NCI-H128 (cell line): ENCODE data around the gene PLBD2.

ENCODE experiments used
- DNase-seq: peaks from one replicate; lab custom pipeline; 2025; ENCODE audit not compliant: unreplicated experiment; lab: John Stamatoyannopoulos, UW

Gene PLBD2

DNA sequence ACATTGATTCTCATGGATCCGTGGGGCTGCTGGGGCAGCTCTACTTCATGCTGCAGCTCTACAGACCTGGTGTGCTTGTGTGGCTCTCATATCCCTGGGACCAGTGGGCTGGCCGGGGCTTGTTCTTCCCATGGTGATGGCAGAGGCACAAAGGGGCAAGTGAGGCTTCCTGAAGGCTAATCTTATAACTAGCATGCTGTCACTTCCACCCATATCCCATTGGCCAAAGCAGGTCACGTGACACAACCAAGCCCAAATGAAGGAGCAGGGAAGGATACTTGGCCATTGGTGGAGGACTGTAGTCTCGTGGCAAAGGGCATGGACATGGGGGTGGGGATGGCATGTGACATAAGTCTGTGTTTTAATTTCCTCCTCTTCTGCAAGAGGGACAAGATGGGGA is 9.9 kb downstream of the PLBD2 start:
- DNase-seq = no peak

DNA sequence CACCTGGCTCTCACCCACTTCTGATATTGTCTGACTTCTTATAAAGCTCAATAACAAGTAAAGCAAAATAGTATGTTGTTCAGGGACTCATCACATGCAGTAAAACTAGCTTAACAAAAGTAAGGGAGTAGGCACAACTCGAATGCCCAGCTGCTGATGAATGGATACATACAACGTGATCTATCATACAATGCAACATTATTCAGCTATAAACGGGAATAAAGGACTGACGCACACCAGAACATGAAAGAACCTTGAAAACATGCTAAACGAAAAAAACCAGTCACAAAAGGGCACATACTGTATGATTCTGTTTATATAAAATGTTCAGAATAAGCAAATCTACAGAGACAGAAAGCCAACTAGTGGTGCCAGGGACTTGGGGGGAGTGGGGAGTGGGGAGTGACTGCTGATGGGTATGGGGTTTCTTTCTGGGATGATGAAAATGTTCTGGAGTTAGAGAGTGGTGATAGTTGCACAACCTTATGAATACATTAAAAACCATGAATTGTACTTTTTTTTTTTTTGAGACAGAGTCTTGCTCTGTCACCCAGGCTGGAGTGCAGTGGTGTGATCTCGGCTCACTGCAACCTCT is 11.1 kb downstream of the PLBD2 start:
- no peak for DNase-seq

DNA sequence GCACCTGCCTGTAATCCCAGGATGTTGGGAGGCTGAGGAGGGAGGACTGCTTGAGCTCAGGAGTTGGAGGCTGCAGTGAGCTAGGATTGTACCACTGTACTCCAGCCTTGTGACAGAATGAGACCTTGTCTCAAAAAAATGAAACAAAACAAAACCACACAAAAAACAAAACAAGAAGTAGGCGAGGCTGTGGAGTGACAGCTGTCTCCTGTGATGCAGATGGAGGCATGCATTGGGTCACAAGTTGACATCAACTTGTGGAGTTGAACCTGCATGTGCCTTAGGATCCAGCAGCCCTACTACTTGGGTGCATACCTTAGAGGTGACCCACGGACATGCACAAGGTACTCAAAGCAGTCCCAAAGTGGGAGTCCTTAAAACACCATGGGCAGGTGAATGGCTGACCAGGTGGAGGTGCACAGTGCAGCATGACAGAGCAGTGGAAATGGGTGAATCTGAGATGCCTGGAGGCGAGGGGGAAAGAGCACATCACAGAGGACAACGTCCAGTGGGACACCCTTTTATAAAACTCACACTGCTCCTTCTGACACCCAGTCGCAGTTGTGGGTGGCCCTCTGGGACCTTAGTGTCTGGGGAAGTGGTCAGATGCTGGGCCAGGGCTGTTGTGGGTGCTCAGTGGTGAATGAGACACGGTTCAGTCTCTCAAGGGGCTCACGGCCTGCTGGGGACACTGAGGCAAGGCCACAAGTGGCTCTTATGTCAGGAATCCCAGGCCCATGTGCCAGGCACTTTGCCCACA is 12.7 kb downstream of the PLBD2 start:
- DNase-seq = no peak

DNA sequence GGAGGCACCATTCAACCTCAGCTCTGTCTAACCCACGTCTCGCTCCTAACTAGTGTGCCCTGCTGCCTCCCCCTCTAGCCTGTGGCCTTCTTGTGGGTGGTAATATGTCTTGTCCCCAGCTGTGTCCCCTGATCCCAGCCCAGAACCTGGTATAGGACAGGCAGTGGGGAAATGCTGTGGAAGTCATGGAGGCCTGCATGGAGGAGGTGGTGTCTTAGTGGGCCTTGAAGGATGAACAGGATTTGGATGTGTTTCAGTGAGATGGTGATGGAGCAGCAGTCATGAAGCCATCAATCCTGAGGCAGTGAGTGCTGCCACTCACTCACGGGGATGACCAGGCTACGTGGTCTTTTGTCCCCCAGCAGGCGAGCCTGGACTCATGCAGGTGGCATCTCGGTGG is 13.4 kb downstream of the PLBD2 start:
- DNase-seq = no peak

DNA sequence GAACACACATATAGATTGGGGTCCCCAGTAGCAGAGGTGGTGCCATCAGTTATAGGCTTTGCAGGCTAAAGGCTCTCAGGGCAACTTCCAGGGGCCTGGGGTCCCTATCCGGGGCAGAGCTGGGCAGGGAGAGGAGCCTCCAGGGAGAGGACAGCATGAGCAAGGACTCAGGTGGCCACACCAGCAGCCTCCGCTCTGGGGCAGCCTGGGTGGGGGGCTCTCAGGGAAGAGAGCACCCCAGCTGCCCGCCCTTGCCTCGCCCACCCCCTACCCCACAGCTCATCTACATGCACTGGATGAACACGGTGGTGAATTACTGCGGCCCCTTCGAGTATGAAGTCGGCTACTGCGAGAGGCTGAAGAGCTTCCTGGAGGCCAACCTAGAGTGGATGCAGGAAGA is 14.0 kb downstream of the PLBD2 start:
- DNase-seq = no peak

DNA sequence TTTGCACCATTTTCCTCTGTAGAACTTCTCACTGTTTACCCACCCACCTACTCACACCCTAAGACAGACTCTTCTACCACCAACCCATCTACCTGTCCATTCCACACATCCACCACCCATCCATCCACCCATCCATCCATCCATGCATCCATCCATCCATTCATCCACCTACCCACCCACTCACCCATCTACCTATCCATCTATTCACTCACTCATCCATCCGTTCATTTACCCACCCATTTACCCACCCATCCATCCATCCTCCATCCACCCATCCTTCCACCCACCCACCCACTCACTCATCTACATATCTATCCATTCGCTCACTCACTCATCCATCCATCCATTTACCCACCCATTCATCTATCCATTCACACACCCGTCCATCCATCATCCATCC is 15.1 kb downstream of the PLBD2 start:
- DNase-seq = no peak

DNA sequence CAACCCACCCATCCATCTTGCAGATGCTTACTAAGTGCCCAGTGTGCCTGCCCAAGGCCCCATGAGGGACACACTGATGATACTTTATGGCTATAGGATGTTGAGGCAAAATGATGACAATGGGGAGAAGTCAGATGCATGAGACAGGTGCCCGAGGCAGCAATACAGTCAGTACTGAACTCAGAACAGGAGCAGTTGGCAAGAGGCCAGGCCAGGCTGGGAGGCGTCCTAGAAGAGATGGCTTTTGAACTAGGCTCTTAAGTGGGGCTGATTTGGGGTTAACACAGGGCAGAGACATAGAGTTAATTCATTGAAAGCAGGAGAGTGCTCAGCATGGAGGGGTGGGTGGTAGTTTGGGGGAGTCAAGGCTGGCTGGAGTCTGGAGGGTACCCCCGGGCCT is 15.6 kb downstream of the PLBD2 start:
- DNase-seq = no peak

DNA sequence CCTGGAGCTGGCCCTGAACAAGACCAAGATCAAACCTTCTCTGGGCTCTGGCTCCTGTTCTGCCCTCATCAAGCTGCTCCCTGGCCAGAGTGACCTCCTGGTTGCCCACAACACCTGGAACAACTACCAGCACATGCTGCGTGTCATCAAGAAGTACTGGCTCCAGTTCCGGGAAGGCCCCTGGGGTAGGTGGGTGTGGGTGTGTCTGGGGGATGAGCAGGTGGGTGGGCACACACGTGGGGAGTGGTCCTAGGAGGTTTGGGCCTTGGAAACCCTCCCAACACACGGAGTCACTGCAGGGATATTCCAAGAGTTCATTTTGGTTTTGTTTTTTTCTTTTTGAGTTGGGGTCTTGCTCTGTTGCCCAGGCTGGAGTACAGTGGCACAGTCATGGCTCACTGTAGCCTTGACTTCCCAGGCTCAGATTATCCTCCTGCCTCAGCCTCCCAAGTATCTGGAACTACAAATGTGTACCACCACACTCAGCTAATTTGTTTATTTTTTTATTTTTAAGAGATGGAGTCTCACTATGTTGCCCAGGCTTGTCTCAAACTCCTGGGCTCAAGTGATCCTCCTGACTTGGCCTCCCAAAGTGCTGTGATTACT is 16.5 kb downstream of the PLBD2 start:
- DNase-seq = no peak

DNA sequence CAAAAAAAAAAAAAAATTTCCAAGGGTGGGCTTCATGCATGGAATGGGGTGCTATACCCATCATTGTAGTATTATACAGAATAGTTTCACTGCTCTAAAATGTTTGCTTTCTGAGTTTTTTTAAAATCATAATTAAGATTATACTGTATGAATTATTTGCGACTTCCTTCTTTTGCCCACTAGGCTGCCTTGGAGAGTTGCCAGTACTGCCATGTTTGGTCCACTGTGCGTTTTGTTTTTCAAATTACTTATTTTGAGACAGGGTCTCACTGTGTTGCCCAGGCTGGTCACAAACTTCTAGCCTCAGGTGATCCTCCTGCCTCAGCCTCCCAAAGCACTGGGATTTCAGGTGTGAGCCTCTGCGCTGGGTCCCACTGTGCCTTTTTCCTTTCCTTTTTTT is 19.9 kb downstream of the PLBD2 start:
- DNase-seq = no peak

DNA sequence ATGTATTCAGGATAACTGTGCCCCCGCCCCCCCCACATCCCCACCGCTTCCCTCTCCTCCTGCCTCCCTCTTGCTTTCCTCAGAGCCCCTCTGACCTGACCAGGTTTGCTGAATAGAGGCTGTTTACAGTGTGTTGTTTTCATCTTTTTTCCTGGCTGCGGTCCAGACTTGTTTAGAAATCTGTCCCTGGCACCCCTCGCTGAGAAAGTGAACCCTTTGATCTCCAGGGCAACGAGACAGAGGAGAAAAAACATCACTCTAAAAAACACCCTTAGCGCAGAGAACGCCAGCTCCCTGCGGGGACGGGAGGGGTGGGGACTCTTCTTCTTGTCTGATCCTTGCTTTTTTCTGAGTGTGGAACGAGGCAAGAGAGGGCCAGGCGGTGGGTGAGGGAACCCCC is 22.8 kb downstream of the PLBD2 start:
- DNase-seq = peak; percentile 69

DNA sequence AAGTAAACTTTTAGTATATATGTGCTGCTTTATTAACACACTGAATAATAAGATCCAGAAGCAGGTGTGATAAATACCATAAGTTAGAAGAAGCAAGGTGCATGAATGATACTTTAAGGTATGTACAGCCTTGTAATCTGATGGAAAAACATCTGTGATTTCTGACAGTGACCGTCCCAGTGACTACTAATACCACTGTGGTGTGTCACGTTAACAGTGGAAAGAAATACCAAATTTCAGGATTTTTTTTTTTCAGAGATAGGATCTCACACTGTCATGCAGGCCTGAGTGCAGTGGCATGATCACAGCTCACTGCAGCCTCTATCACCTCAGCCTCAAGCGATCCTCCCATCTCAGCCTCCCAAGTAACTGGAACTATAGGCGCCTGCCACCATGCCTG is 23.8 kb downstream of the PLBD2 start:
- no peak for DNase-seq

DNA sequence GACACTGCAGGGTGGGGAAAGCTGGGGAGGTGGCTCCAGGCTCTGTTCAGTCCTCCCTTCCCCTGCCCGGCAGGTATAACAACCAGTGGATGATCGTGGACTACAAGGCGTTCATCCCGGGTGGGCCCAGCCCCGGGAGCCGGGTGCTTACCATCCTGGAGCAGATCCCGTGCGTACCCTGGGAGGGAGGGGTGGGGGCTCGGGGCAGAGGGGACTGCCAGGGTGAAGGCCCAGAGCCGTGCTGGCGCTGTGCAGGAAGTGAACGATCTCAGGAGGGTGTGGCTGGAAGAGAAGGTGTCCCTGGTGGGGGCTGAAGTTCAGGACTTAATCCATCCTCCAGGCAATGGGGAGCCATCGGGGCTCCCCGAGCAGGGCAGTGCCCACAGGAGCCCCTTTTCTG is 26.4 kb downstream of the PLBD2 start:
- no peak for DNase-seq

DNA sequence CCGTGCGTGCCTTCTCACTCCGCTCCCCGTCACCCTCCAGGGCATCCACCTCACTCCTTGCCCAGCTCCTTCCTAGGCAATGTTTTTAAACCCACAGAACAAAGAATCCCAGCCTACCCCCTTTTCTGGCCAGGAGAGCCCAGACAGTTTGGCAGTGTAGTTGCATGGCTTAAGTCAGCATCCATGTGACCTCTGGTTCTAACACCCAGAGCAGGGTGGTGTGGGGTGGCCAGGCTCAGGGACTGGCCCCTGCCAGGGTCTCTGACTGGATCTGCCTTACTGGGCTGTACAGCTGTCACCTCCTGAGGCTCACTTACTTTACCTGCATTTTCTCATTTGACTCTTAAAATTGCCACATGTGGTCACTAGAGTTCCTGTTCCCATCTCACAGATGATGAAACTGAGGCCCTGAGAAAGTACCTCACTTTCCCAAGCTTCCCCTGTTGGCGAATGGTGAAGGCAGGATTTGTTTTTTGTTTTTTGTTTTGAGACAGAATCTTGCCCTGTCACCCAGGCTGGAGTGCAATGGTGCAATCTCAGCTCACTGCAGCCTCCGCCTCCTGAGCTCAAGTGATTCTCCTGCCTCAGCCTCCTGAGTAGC is 27.0 kb downstream of the PLBD2 start:
- no peak for DNase-seq

DNA sequence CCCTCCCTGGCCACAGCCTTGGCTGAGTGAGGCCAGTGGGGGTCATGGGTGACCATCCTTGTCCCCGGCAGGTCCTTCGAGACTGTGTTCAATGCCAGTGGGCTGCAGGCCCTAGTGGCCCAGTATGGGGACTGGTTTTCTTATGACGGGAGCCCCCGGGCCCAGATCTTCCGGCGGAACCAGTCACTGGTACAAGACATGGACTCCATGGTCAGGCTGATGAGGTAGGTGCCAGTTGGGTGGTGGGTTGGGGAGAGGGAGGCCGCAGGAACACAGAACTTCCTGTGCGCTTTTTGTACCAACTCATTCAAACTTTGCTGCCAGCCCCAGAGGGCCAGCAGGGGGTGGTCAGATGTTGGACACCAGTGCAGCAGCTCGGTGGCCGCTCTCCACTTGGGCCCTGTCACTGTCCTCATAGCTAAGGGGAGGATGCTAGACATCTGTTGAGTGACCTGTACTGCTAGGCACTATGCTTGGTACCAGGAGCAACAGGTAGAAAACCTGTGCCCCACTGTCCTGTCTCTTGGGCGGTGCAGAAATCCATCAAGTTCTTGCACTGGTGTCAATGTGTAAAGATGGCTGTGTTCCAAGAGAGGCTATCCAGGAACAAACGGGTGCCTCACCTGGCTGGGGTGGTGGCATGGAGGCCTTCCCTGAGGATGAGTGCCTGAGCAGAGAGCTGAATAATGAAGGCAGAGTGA is 28.6 kb downstream of the PLBD2 start:
- DNase-seq = no peak

DNA sequence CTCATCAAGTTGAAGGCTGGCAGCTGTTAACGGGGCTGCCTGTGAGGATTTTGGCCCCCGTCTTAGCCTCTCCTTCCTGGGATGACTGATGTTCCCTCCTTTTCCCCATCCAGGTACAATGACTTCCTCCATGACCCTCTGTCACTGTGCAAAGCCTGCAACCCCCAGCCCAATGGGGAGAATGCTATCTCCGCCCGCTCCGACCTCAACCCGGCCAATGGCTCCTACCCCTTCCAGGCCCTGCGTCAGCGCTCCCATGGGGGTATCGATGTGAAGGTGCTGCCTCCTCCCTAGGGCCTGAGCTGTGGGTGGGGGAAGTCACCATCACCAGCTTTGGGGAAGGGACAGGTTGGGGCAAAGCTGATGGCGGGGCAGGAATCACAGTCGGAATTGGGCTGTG is 29.2 kb downstream of the PLBD2 start:
- DNase-seq = no peak

DNA sequence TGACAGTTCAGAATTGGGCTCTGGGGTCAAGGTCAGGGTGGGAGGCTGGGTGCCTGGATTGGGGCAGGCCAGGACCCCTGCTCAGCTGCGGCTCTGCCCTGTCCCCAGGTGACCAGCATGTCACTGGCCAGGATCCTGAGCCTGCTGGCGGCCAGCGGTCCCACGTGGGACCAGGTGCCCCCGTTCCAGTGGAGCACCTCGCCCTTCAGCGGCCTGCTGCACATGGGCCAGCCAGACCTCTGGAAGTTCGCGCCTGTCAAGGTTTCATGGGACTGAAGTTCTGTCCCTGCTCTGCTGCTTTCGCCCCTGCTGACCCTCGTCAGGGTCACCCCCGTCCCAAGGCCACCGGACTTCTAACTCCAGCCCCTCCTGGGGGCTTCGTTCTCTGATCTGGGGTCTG is 30.0 kb downstream of the PLBD2 start:
- no peak for DNase-seq

DNA sequence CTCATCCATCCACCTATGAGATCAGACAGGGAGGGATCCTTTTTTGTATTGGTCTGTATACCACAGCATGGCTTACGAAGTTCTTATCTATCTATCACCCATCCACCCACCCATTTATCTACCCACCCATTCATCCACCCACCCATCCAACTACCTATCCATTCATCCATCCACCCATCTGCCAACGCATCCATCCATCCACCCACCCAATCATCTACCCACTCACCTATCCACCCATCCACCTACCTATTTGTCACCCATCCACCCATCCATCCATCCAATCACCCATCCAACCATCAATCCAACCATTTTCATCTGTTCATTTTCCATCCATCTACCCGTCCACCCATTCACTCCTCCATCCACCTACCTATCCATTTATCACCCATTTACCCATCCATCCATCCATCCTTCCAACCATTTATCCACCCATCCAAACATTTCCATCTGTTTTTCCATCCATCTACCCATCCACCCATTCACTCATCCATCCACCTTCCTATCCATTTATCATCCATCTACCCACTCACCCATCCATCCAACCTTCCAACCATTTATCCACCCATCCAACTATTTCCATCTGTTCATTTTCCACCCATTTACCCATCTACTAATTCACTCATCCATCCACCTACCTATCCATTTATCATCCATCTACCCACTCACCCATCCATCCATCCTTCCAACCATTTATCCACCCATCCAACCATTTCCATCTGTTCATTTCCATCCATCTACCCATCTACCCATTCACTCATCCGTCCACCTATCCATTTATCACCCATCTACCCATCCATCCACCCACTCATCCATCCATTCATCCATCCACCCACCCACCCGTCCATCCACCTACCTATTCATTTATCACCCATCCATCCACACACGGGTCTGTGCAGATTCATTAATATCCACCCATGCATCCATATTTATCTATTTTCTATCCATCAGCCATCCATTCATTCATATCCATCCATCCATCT is 32.0 kb downstream of the PLBD2 start:
- no peak for DNase-seq

DNA sequence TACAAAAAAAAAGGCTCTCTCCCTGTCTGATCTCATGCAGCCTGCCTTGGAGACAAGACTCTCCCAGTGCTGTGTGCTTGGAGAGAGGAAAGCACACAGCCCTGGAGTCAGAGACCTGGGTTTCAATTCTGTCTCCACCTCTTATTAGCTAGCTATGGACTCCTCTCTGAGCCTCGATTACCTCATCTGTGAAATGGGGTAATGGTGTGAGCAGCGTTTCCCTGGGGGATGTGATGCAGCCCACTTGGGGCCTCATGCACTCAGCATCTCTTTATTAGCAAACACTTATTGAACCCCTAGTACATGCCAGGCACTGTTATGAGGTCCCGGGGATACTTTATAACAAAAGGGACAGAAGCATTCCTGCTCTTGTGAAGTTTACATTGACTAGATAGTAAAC is 32.8 kb downstream of the PLBD2 start:
- DNase-seq = no peak

DNA sequence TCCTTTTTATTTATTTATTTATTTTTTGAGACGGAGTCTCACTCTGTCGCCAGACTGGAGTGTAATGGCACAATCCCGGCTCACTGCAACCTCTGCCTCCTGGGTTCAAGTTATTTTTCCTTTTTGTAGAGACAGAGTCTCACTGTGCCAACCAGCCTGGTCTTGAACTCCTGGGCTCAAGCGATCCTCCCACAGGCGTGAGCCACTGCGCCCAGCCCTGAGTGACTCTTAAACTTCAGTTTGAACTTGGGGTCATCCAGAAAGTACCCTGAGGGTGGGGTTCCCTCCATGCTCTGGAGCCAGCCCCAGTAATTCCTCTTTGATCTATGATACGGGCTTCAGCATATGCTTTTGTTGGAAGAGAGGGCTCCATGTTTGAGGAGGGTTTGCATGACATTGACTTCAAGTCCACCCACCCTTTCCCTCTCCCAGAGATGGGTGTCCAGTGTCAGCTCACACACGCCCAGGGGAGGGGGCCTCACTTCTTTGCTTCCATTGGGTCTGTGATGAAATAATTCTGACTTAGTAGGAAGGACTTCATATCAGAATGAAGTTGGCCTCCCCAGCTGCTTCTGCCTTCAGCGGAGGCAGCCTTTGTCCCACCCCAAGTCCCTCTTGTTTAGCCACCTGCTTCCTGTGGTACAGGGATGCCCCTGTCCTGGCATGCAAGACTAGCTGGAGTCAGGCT is 33.4 kb downstream of the PLBD2 start:
- no peak for DNase-seq

DNA sequence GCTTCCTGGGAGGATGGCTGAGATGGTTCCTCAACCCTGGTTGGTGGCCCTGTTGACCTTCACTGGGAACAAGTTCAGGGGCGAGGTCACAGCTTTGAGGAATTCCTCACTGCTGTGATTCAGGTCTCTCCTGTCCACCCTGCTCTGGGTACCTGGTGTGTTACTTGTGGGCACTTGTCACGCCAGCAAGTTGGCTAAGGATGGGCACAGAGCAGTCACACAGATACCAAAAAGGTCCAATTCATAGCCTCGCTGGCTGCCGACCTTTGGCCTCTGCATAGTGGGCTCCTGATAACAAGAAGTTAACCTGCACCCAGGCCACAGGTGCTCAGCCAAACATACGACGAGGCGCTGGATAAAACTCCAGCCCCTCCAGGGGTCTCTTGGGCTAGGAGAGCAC is 34.1 kb downstream of the PLBD2 start:
- DNase-seq = no peak
